Activated naive CD4-positive, alpha-beta T cell treated with anti-CD3 and anti-CD28 coated beads, Interleukin-2, amount 10 ng/mL, durations not matched to agents 7 days and 5 days (primary cell): ENCODE measurements around the gene CDK6.

Source experiments
- CTCF ChIA-PET: fragments of 350-600 bp; sonication (Branson Sonifier 250); formaldehyde crosslinking; loops from one replicate; lab custom pipeline; 2021; ENCODE audit warnings: antibody characterized with exemption; lab: Charles Lee
- DNase-seq: peaks from one replicate; pipeline ENCODE4 v3.0.0-alpha.2; 2020
- H3K27ac Mint-ChIP-seq: one replicate; pipeline ENCODE4 v1.8.0; 2021; ENCODE audit warnings: mild to moderate bottlenecking, moderate library complexity, mixed read lengths
- H3K27me3 Mint-ChIP-seq: one replicate; pipeline ENCODE4 v1.8.0; 2021; ENCODE audit warnings: mild to moderate bottlenecking, mixed read lengths
- H3K36me3 Mint-ChIP-seq: one replicate; pipeline ENCODE4 v1.8.0; 2021; ENCODE audit warnings: mixed read lengths
- H3K4me1 Mint-ChIP-seq: one replicate; pipeline ENCODE4 v1.8.0; 2021; ENCODE audit warnings: mixed read lengths
- H3K4me3 Mint-ChIP-seq: one replicate; pipeline ENCODE4 v1.8.0; 2021; ENCODE audit warnings: mild to moderate bottlenecking, moderate library complexity, mixed read lengths
- H3K9me3 Mint-ChIP-seq: one replicate; pipeline ENCODE4 v1.8.0; 2021; ENCODE audit warnings: mixed read lengths

CDK6 gene

DNA sequence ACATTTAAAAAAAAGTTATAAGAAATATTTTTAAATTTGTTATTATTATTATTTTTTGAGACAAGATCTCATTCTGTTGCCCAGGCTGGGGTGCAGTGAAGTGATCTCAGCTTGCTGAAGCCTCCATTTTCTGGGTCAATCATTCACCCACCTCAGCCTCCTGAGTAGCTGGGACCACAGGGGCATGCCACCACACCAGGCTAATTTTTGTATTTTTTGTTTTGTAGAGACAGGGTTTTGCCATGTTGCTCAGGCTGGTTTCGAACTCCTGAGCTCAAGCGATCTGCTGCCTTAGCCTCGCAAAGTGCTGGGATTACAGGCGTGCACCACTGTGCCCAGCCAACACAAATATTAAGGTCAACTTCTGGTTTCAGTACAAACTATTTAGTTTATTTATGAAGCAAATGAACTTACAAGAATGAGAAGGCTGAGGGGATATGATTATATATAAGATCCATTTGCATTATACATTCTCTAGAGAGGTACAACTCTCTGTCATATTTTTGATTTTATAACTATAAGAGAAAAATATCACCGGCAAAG is 200.3 kb downstream of the CDK6 start:
- H3K36me3 Mint-ChIP-seq, result peaks cover 29% of the 10 kb centered on the region
- no peak overlapping the region for H3K27ac Mint-ChIP-seq
- no peaks in the 10 kb centered on the region for H3K9me3 Mint-ChIP-seq
- no peaks in the 10 kb centered on the region for H3K27me3 Mint-ChIP-seq
- CTCF ChIA-PET, result interaction anchor here (2.5 kb wide), 1 partner anchor 15 kb away, joined by 8 read pairs; no protein-coding TSS in a partner anchor
- no peak overlapping the region for H3K4me3 Mint-ChIP-seq
- DNase-seq, result no peak
- peaks cover 74% of the 10 kb centered on the region for H3K4me1 Mint-ChIP-seq

DNA sequence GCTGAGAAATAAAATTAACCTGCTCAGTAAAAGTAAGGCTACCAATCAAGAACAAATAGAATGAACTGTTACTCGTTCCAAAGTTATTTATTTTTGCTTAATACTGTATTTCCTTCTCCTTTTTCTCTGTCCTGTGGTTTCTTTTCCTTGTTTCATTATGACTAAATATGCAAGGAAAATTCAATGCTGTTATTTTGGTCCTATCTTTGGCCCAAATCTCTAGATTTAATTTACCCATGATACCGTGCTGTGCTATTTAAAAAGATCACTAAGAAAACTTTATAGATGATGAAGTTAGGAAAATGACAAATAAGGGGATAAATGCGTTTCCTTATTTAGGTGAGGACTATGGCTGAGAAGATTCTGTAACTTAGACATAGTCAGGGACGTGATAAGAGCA is 200.8 kb downstream of the CDK6 start:
- CTCF ChIA-PET, result interaction anchor here (2.5 kb wide), 1 partner anchor 14 kb away, joined by 8 read pairs; no protein-coding TSS in a partner anchor
- DNase-seq, result no peak
- H3K9me3 Mint-ChIP-seq, result peaks cover 2% of the 10 kb centered on the region
- H3K4me3 Mint-ChIP-seq, result no peak overlapping the region
- H3K4me1 Mint-ChIP-seq, result peaks cover 76% of the 10 kb centered on the region
- H3K36me3 Mint-ChIP-seq, result peaks cover 30% of the 10 kb centered on the region
- no peaks in the 10 kb centered on the region for H3K27me3 Mint-ChIP-seq
- peak overlapping the region; percentile 77 for H3K27ac Mint-ChIP-seq

GRCh38 chr7:92634924-92635519 is 201.4 kb downstream of the CDK6 start:
- Mint-ChIP-seq H3K4me3 (no peak overlapping the region), H3K27ac (peak overlapping the region; percentile 77), H3K36me3 (peaks cover 29% of the 10 kb centered on the region), H3K27me3 (no peaks in the 10 kb centered on the region), H3K9me3 (peaks cover 4% of the 10 kb centered on the region), H3K4me1 (peaks cover 73% of the 10 kb centered on the region)
- no peak for DNase-seq
- CTCF ChIA-PET, result interaction anchor here (2.5 kb wide), 1 partner anchor 14 kb away, joined by 8 read pairs; no protein-coding TSS in a partner anchor

DNA sequence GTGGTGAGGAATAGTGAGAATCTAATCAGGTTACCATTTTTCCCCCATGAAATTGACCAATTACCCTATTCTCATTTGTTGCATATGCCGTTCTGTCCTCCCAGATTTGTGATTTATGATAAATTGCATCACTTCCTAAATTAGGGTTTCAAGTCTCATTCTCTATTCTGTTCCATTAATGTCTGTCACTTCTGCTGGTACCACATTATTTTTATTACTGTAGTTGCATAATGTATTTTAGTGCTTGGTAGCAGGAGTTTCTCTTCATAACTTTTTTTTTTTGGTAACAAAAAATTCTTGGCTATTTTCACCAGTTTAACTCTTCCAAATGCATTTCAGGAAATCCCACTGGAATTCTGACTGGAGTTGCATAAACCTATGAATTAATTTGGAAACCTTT is 202.2 kb downstream of the CDK6 start:
- peak overlapping the region; percentile 67 for H3K27ac Mint-ChIP-seq
- DNase-seq, result no peak
- H3K9me3 Mint-ChIP-seq, result peaks cover 9% of the 10 kb centered on the region
- H3K4me3 Mint-ChIP-seq, result no peak overlapping the region
- peaks cover 65% of the 10 kb centered on the region for H3K4me1 Mint-ChIP-seq
- H3K36me3 Mint-ChIP-seq, result peaks cover 29% of the 10 kb centered on the region
- H3K27me3 Mint-ChIP-seq, result no peaks in the 10 kb centered on the region
- CTCF ChIA-PET, result interaction anchor here (1.2 to 2.5 kb wide), 2 partner anchors 13 kb away, joined by 5 to 8 read pairs; no protein-coding TSS in a partner anchor

DNA sequence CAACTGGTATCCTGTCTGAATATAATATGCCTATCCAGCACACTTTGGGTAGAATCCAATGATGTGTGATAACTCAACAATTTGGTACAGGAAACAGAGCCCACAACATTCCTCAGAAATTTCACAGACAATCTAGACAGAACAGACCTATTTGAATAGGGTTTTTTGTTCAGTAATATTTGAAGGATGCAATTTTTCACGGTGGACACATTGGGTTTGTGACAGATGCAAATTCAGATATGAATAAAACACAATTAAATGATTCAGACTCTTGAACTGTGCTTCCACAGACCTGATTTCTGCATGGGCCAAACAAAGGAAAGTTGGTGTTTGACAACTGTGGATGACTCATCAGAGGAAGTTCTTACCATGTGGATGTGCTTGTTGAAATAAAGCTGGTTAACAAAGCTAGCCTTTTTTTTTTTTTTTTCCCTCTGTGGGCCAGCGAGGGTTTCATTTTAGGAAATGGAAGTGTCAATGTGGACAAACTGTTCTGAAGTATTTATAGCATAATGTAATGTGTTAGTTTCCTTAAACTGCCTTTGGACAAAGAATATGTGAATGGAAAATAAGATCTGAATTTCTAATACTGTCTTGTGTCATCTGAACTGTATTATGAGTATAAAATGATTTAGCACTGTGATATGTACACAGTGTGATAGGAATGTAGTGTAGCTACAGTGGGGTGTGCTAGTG is 203.0 kb downstream of the CDK6 start:
- peaks cover 30% of the 10 kb centered on the region for H3K36me3 Mint-ChIP-seq
- H3K9me3 Mint-ChIP-seq, result peaks cover 17% of the 10 kb centered on the region
- DNase-seq, result no peak
- H3K4me3 Mint-ChIP-seq, result no peak overlapping the region
- H3K27me3 Mint-ChIP-seq, result no peaks in the 10 kb centered on the region
- CTCF ChIA-PET, result interaction anchor here (1.2 to 1.4 kb wide), 2 partner anchors 12 to 200 kb away, joined by 3 to 5 read pairs; no protein-coding TSS in a partner anchor
- H3K4me1 Mint-ChIP-seq, result peaks cover 64% of the 10 kb centered on the region
- H3K27ac Mint-ChIP-seq, result peak overlapping the region; percentile 85

DNA sequence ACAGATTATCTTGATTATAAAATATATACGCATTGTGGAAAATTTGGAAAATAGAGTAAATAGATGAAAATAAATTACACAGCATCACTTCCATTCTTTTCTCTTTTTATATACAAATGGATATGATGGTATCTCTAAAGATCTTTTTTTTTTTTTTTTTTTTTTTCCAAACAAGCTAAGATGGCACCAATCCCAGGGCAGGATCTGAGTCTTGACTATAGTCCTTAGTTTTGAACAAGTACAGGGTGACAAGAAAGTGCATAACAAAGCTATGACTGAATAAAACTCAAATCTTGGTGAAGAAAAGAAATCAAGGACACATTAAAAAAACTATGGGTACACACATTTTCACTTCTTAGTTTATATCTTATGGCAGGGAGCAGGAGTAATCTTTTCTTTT is 203.6 kb downstream of the CDK6 start:
- H3K36me3 Mint-ChIP-seq, result peaks cover 33% of the 10 kb centered on the region
- no peak overlapping the region for H3K4me3 Mint-ChIP-seq
- peaks cover 20% of the 10 kb centered on the region for H3K9me3 Mint-ChIP-seq
- peak overlapping the region; percentile 85 for H3K27ac Mint-ChIP-seq
- peaks cover 66% of the 10 kb centered on the region for H3K4me1 Mint-ChIP-seq
- no peak for DNase-seq
- CTCF ChIA-PET, result interaction anchor here (1.2 to 1.4 kb wide), 2 partner anchors 11 to 201 kb away, joined by 3 to 5 read pairs; no protein-coding TSS in a partner anchor
- no peaks in the 10 kb centered on the region for H3K27me3 Mint-ChIP-seq

DNA sequence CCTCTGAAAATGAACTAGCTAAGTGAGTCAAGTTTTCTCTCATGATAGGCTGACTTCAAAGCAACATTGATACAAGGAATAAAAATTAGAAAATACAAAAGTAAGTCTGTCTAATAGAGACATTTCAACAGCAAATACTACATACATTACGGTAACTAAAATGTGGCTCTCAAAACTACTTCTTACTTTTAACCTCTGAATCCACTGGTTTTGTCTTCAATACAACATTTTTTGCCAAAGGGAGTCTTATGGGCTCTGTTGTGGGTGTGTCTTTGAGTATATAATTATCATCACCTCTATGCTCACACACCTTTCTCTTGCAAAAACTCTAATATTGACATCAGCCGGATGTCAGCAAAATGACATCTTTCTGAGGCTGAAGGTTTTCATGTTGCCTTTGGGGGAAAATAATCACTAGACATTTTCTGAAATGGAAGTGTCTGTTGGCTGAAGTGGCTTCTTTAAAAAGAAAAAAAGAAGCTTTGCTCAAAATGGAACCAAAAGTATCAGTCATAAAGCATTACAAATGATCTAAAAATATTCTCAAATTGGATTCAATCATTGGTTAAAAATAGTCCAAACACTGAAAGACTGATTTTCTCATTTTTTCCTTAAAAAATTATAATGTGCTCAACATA is 204.4 kb downstream of the CDK6 start:
- H3K36me3 Mint-ChIP-seq, result peaks cover 41% of the 10 kb centered on the region
- peaks cover 26% of the 10 kb centered on the region for H3K9me3 Mint-ChIP-seq
- H3K4me1 Mint-ChIP-seq, result peaks cover 70% of the 10 kb centered on the region
- CTCF ChIA-PET, result interaction anchor here (1.1 to 1.4 kb wide), 3 partner anchors 16 to 422 kb away, joined by 3 to 4 read pairs (median 4); no protein-coding TSS in a partner anchor
- no peaks in the 10 kb centered on the region for H3K27me3 Mint-ChIP-seq
- peak overlapping the region; percentile 62 for H3K27ac Mint-ChIP-seq
- no peak overlapping the region for H3K4me3 Mint-ChIP-seq
- DNase-seq, result no peak

- Mint-ChIP-seq H3K4me1 (peaks cover 76% of the 10 kb centered on the region), H3K36me3 (peaks cover 46% of the 10 kb centered on the region), H3K27me3 (no peaks in the 10 kb centered on the region), H3K9me3 (peaks cover 30% of the 10 kb centered on the region), H3K27ac (peak overlapping the region; percentile 62), H3K4me3 (no peak overlapping the region)
- CTCF ChIA-PET, result interaction anchor here (1.1 to 1.4 kb wide), 4 partner anchors 10 to 423 kb away, joined by 3 to 4 read pairs (median 4); no protein-coding TSS in a partner anchor
- DNase-seq, result no peak
Observed at GRCh38 chr7:92631067-92631849, 205.1 kb downstream of the CDK6 start.

DNA sequence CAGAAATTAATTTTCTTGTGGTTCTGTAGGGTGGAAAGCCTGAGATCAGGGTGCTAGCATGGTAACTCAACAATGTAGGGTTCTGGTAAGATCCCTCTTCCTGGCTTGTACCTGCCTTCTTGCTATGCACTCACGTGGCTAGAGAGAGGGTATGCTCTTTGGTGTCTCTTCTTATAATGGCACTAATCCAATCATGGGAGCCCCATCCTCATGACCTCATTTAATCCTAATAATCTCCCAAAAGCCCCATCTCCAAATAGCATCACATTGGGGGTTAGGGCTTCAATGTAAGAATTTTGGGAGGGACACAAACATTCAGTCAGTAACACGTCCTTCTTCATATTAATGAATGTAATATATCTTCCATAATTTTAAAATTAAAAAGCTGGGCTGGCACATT is 206.6 kb downstream of the CDK6 start:
- H3K27ac Mint-ChIP-seq, result no peak overlapping the region
- H3K4me1 Mint-ChIP-seq, result peaks cover 79% of the 10 kb centered on the region
- peaks cover 30% of the 10 kb centered on the region for H3K9me3 Mint-ChIP-seq
- no peak for DNase-seq
- H3K4me3 Mint-ChIP-seq, result no peak overlapping the region
- CTCF ChIA-PET, result interaction anchor here (1.2 kb wide), 1 partner anchor 8 kb away, joined by 4 read pairs; no protein-coding TSS in a partner anchor
- H3K27me3 Mint-ChIP-seq, result no peaks in the 10 kb centered on the region
- H3K36me3 Mint-ChIP-seq, result peaks cover 54% of the 10 kb centered on the region

- CTCF ChIA-PET, result no interaction called here
- H3K27me3 Mint-ChIP-seq, result no peaks in the 10 kb centered on the region
- H3K27ac Mint-ChIP-seq, result no peak overlapping the region
- H3K36me3 Mint-ChIP-seq, result peaks cover 66% of the 10 kb centered on the region
- peaks cover 81% of the 10 kb centered on the region for H3K4me1 Mint-ChIP-seq
- H3K9me3 Mint-ChIP-seq, result peaks cover 37% of the 10 kb centered on the region
- DNase-seq, result no peak
- H3K4me3 Mint-ChIP-seq, result no peak overlapping the region
Observed at GRCh38 chr7:92627956-92628355, 208.4 kb downstream of the CDK6 start.

DNA sequence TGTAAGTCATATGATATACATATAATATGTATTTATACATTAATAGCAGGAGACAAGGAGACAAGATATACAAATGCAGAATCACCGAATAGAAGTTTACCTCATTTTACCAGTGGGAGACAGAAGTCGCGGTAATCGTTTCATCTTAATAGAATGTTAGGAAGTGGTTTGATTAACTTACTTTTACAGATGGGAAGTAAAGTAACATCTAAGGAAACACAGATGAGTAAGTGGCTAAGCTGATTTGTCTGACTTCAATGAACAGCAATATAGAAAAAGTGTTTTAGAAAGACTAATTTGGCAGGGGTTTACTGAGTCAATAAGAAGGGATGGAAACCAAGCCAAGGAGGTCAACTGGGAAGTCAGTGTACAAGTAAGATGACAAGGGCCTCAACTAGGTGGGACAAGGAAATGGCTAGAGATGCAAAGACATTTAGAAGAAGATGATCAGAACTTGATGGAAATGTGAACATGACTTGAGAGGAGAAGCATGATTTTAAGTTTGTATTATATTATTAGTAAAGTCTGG is 210.0 kb downstream of the CDK6 start:
- CTCF ChIA-PET, result no interaction called here
- no peaks in the 10 kb centered on the region for H3K27me3 Mint-ChIP-seq
- peak overlapping the region; percentile 68 for H3K27ac Mint-ChIP-seq

GRCh38 chr7:92625617-92626016 is 210.8 kb downstream of the CDK6 start:
- H3K9me3 Mint-ChIP-seq, result peaks cover 39% of the 10 kb centered on the region
- CTCF ChIA-PET, result interaction anchor here (0.8 to 1.2 kb wide), 2 partner anchors 36 to 206 kb away, joined by 4 read pairs; no protein-coding TSS in a partner anchor
- peaks cover 83% of the 10 kb centered on the region for H3K4me1 Mint-ChIP-seq
- peaks cover 77% of the 10 kb centered on the region for H3K36me3 Mint-ChIP-seq
- H3K4me3 Mint-ChIP-seq, result peak overlapping the region; percentile 1
- H3K27me3 Mint-ChIP-seq, result no peaks in the 10 kb centered on the region
- H3K27ac Mint-ChIP-seq, result peak overlapping the region; percentile 89
- no peak for DNase-seq

More for the DNA sequence above, 210.0 kb downstream of the CDK6 start:
- Mint-ChIP-seq H3K4me1 (peaks cover 83% of the 10 kb centered on the region), H3K9me3 (peaks cover 40% of the 10 kb centered on the region), H3K4me3 (no peak overlapping the region), H3K36me3 (peaks cover 77% of the 10 kb centered on the region)
- no peak for DNase-seq
